Activated CD8-positive, alpha-beta memory T cell treated with anti-CD3 and anti-CD28 coated beads, Interleukin-2, amount 50 U/mL, for 48 hours (primary cell): Measurements from ENCODE around the gene DGKD.
"Not testable (repeated sequence)": the region's sequence is repeated elsewhere in the genome, so short reads cannot be mapped to it uniquely, and the experiment has no call there.

Experiments
- DNase-seq: peaks from one replicate; pipeline ENCODE4 v3.0.0-alpha.2; 2020

The DGKD gene, protein sequence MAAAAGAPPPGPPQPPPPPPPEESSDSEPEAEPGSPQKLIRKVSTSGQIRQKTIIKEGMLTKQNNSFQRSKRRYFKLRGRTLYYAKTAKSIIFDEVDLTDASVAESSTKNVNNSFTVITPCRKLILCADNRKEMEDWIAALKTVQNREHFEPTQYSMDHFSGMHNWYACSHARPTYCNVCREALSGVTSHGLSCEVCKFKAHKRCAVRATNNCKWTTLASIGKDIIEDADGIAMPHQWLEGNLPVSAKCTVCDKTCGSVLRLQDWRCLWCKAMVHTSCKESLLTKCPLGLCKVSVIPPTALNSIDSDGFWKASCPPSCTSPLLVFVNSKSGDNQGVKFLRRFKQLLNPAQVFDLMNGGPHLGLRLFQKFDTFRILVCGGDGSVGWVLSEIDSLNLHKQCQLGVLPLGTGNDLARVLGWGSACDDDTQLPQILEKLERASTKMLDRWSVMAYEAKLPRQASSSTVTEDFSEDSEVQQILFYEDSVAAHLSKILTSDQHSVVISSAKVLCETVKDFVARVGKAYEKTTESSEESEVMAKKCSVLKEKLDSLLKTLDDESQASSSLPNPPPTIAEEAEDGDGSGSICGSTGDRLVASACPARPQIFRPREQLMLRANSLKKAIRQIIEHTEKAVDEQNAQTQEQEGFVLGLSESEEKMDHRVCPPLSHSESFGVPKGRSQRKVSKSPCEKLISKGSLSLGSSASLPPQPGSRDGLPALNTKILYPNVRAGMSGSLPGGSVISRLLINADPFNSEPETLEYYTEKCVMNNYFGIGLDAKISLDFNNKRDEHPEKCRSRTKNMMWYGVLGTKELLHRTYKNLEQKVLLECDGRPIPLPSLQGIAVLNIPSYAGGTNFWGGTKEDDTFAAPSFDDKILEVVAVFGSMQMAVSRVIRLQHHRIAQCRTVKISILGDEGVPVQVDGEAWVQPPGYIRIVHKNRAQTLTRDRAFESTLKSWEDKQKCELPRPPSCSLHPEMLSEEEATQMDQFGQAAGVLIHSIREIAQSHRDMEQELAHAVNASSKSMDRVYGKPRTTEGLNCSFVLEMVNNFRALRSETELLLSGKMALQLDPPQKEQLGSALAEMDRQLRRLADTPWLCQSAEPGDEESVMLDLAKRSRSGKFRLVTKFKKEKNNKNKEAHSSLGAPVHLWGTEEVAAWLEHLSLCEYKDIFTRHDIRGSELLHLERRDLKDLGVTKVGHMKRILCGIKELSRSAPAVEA

DNA sequence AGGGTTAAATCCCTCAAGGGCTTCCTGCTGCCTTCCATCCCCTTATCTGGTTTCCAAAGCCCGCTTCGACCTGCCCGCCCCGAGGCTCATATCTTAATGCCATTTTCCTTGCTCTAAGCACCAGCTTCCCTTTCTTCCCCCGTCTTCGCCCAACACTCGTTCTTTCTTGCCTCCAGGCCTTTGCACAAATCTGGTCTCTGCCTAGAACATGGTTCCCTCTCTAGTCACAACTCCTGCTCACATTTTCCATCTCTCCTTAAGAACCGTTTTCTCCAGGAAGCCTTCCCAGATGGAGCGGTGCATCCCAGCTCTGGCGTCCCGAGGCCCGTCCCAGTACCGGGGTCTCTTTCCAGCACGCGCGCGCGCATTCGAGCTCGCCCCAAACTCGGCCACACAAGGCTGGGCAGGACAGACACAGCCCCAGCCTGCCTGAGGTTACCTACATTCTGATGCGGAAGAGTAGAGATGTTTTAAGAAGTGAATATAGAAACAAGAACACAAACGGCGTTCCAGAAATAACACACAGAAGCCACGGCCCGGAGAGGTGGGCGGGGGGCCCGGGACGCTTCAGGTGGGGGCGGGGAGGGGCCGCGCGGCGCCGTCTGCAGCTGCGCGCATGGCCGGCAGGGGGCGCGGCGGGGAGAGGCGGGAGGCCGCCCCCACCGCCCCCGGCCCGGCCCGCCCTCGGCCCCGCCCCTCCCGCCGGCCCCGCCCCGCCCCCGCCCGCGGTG is at the start of gene DGKD:
Gene DGKD (plus strand): TSS at position 726 of the 731 bp plus-strand sequence. CDS start 25 bp downstream, outside the sequence.
- peak; percentile 90 for DNase-seq

DNA sequence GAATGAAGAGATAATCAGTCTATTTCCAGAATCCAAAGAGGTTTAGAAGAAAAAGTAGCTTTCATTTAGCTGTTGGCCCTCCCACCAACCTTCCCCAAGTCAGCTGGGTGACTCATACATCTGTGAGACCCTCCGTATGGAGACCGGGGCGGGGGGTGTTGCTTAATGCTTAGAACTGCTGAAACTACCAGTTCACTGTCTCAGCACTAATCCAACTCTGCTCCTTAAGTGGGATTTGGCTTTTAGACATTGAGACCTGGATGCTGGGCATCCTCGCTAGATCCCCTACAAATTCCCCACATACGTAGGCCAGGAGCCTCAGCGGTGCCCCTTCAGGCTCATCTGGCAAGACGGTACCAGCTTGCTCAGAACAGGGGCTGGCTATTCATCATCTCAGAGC is 46.7 kb upstream of the DGKD start, which contains the start of gene SAG:
Gene SAG (plus strand): TSS at position 252 of the 400 bp plus-strand sequence. CDS start 1,374 bp downstream, outside the sequence.
- DNase-seq = no peak

DNA sequence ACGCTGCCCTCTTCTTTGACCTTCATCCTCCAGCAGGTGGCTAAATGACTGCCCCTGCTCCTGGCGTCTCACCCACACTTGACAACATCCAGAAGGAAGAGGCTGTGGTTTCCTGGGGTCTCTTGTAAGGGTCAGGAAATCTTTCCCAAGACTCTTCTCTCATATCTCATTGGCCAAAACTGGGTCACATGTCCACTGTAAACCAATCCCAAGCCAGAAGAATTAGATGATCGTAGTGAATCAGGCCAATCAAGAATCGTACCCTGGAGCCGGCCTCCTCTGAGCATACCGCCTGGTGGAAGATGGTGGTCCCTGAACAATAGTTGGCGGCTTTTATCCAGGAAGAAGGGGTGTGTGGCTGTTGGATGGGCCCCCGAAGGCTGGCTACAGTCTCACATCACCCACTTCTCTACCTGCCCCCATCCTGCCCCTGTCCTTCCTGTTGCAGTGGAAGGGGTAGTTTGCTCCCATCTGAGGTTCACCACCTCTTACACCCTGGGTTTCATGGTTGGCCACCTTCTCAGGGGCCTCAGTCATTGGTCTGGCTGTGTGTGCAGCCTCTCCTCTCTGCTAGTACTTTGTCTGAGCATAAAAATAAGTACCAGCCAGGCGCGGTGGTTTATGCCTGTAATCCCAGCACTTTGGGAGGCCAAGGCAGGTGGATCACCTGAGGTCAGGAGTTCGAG is 42.9 kb upstream of the DGKD start:
- no peak for DNase-seq

DNA sequence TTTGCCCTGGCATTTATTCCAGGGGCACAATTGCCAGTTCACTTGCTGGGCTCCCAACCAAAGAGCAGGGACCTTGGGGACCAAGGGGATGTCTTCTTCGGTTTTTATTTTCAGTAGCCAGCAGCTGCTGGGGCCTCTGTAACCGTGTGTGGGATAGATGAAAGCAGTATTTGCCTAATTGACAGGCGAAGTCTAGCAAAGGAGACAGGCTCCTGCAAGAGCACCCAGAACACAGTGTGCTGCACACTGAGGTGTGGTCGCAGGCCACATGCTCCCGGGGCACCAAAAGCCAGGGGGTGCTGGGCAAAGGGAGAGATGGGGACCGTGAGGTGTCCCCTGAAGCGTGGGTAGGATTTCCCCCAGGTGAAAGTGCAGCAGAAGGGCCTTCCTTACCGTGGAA is 41.4 kb upstream of the DGKD start:
- no peak for DNase-seq

DNA sequence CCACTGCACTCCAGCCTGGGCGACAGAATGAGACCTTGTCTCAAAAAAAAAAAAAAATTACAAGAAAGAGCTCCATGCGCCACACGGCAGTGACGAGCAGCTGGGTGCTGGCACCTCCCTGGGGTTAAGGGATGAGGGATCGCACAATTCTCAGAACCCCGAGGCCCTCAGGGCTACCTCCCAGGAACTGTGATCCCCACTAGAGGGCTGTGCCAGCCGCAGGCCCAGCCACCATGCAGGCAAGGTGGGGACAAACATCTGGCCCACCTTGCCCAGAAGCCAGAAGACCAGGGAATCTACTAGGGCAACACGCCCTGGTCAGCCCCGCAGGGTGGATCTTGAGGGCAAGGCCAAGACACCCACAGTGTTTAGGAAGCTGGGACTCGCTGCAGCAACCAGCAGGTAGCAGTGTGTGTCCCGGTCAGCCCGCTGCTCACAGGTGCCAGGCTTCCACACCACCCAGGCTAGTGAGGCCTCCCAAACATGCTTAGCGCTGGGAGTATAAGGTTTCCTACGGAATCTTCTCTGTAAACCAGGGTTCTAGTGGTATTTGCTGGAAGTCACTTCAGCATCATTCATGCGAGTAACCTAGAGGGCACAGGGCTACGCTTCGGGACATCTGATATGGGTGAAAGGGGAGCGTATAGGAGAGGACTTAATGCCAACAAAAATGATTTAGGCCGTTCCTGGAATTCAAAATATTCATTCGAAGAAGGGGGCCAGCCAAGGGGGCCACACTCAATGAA is 39.9 kb upstream of the DGKD start:
- no peak for DNase-seq

DNA sequence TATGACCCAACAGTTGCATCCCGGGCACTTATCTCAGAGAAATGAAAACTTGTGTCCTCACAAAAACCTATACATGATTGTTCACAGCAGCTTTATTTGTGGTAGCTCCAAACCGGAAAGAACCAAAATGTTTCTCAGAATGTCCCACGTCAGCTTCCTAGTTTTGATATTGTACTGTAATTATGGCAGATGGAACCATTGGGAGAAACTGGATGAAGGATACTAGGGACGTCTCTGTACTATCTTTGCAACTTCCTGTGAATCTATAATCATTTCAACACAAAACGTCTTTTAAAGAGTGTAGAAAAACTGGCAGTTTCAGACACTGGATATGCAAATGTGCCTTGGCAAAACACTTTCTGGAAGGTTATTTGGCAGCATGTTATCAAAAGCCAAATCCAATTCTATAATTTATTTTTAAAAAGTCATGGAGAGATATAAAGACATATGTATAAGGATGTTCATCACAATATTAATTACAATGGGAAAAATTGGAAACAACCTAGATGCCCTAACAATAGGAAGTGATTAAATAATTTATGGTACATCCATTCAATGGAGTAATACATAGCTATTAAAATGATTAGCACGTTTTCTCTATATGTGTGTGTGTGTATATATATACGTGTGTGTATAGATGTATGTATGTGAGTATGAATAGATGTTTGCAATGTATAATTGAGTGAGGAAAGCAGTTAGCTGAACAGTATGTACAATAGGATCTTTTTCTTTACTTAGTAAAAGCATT is 36.9 kb upstream of the DGKD start:
- no peak for DNase-seq

DNA sequence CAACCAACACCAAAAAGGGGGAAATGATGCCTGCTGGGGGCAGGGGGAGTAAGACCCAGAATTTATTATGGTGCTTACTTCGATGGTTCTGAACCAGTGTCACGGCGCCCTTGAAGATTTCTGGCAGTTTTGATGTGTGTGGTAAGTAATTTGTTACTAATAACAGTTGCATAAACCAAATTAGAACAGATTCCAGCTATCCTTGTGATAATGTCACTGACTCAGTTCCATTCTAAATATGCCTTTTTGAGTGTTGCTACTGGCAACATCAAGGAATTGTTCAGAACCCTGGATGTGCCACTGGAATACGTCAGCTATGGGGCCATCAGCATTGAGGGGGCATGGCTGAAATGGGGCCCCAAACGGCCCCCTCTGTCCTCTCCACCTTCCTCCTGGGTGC is 35.0 kb upstream of the DGKD start:
- DNase-seq = no peak

DNA sequence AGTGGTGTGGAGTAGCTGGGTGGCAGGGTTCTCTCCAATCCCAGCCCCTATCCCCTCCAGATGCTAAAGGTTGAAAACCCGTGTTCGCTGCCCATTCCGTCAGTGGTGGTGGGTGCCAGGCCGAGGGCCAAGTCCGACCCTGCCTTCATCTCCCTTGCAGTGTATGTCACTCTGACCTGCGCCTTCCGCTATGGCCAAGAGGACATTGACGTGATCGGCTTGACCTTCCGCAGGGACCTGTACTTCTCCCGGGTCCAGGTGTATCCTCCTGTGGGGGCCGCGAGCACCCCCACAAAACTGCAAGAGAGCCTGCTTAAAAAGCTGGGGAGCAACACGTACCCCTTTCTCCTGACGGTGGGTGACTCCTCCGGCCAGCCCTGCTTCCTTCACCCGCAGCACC is 33.8 kb upstream of the DGKD start:
- DNase-seq = no peak

DNA sequence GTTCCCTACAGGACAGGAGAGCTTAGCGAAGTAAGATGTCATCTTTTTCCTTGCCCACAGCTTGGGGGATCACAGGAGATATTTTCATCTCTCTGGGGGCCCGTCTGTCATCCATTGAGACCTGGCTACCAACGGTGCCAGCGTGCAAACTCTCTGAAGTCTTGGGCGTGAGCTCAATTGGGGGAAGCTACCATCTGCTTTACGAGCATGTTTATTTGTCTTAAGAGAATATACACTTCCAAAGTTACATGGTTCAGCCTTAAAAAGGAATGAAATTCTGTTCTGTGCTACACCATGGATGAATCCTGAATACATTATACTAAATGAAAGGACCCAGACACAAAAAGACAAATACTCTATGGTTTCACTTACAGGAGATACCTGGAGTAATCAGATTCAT is 33.1 kb upstream of the DGKD start:
- DNase-seq = no peak

DNA sequence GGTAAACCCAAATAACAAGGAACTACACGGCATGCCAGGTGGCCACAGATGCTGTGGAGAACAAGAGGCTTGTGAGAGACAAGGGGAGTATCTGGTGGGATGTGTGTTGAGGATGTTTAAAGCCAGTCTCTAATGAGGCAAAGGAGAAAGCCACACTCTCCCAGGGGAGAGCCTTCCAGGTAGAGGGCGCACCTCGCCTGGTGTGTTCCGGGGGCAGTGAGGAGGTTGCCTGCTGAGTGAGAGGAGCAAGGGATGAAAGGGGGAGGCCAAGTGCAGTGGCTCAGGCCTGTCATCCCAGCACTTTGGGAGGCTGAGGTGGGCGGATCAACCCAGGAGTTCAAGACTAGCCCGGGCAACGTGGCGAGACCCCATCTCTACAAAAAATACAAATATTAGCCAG is 30.4 kb upstream of the DGKD start:
- no peak for DNase-seq

DNA sequence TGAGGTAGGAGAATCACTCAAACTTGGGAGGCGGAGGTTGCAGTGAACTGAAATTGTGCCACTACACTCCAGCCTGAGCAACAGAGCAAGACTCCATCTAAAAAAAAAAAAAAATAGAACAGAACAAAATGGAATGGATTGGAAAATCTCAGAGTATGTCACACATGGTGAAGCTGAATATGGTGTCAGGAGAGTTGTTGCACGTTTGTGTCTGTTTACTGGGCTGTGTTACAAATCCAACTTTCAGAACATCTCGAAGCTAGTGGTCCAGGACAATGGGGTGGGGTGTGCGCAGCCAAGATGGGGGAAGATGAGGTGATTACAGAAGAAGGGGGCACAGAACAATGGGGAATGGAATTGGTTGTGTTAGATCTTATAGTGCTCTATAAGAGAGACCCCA is 29.0 kb upstream of the DGKD start:
- no peak for DNase-seq

DNA sequence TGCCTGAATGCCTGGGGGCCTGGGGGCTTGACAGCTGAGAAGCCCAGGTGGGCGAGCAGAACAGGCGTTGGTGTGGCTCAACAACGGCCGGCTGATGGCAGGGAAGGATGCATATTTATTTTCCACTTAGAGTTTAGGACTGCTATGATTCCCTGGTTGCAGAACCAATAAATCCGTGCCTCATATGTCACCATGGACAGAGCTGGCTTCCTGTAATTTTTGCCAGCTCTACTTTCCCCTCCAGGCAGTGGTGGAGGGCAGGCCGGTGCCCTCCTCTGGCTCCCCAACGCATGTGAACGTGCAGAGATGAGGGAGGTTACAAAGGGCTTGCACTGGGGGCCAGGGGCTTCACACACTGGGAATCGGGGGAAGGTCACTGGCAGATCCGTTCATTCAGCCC is 28.5 kb upstream of the DGKD start:
- DNase-seq = no peak

DNA sequence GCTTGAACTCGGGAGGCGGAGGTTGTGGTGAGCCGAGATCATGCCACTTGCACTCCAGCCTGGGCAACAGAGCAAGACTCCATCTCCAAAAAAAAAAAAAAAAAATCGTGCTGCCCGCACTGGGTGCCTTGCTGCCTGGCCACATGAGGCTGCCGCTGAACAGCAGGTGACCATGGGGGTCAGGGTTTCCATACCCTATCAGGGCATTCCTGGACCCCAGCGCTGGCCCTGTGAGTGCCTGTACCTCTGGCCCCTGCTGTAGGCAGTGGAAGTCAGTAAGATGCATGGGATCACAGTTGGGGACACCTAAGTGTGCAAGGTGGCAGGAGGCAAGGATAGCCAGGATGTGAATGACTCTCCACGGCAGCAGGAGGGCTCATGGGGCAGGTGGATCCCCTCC is 27.8 kb upstream of the DGKD start:
- no peak for DNase-seq

DNA sequence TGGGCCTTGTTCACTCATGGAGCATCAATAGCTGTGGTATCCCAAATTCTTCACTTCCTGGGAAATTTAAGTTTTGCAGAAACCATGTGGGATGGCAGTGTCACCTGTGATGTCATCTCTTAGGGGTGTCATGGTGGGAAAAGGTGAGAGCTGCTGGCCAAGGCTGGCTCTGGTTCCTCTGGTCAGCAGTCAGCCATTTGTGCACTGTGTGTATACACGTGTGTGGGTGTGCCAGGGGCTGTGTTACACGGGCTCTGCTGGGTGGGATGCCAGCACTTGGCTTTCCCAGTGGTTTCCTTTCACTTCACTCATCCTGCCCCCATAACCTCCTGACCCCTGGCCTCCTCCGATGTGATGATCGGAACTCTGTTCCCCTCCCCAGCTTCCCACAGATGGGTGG is 25.4 kb upstream of the DGKD start:
- no peak for DNase-seq

DNA sequence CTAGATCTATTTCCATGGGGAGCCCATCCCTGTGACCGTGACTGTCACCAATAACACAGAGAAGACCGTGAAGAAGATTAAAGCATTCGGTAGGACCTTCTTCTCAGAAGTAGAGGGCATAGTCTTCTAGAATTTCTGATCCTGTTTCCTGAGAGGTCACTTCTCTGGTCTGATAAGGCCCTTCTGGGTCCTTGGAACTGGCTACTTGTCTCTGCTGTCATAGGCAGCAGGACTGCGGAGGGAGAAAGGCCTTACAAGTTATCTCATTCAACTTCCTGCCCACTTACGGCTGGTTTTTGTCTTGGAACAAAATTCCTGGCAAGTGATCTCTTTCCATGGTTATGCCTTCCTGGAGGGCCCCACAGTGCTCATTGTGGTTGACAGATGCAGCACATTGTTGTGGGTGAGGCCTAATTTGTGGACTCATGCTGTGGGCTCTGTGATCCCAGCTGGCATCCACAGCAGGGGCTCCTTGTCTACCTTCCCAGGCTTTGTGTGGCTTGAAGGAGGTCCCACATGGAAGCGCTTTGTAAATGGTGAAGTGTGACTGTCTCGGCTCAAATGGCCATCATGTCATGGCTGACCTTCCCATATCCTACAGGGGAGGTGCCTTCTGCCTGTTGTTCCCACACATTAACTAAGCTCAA is 24.7 kb upstream of the DGKD start:
- no peak for DNase-seq

DNA sequence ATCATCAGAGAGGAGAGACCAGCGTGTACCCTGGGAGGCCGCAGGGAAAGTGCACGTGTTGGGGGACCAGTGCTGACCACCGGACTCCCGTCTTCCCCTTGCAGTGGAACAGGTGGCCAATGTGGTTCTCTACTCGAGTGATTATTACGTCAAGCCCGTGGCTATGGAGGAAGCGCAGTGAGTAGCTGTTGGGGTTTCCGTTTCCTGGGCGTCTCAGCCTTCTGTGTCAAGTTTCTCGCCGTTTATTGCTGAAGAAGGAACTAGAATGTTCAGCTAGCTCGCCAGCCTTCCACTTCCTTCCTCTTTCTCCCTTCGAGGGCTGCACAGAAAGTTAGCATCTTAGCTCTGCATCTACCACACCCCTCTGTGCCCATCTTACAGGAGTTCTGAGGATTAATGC is 22.8 kb upstream of the DGKD start:
- DNase-seq = peak; percentile 77

DNA sequence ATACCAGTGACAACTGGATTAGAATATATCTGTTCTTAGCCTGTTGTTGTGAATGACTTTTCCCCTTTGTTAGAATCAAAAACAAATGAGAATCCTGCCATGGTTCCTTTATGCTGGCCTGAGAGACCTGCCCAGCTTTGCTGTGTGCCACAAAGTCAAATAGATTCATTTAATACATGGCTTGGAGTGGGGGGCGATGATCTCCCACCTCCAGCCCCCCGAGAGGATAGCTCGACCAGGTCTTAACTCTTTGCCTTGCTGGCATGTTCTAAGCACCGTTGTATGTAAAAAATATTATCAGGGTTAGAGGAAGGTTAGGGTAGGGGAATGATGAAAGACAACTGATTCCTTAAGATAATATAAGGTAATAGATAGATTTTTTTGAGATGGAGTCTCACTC is 22.2 kb upstream of the DGKD start:
- no peak for DNase-seq

DNA sequence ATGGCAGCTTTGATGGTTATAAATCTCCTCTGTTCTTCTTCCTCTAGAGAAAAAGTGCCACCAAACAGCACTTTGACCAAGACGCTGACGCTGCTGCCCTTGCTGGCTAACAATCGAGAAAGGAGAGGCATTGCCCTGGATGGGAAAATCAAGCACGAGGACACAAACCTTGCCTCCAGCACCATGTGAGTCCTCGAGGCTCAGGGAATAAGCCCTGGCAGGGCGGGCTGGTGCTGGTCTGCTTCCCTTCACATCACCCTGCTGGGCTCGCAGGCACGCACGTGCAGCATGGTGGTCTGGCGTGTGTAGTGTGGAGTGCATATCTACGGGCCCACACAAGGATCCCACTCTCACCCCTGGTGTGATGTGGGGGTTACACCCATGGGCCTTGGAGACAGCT is 19.4 kb upstream of the DGKD start:
- no peak for DNase-seq

DNA sequence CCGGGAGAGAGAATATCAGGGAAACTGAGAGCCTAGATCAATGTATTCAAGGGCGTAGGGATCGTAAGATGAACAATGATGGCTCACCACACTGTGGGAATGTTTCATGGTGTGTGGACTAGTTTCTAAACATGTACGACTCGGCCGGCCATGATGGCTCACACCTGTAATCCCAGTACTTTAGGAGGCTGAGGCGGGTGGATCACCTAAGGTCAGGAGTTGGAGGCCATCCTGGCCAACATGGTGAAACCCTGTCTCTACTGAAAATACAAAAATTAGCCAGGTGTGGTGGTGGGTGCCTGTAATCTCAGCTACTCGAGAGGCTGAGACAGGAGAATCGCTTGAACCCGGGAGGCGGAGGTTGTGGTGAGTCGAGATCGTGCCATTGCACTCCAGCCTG is 18.2 kb upstream of the DGKD start:
- not testable (repeated sequence) for DNase-seq

DNA sequence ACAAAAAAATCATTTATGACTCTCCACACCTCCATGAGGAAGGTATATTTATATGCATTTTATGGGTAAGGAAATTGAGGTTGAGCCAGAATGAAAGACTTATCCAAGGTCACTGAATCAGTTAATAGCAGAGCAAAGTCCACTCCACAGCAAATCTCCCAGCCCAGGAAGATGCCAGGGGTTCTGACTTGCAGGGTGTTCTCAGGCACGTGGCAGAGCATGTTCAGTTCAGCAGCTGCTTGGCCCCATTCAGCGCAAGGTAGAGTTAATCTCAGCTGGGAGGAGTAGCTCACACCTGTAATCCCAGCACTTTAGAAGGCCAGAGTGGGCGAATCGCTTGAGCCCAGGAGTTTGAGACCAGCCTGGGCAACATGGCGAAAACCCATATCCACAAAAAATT is 17.8 kb upstream of the DGKD start:
- DNase-seq = no peak
